Lower lobe of right lung (tissue), 2 donors: ENCODE data around the gene ADGRB3. TPM values are rescaled to one million over a fixed set of nuclear protein-coding genes. Genes with fewer than 3 reads are reported as not detected.
"Not testable (repeated sequence)": the region's sequence is repeated elsewhere in the genome, so short reads cannot be mapped to it uniquely, and the experiment has no call there.

Experiments used
- ATAC-seq, 2 donors: fragments of 200-7000 bp; cut with Tn5 transposase; one replicate each; pipeline ENCODE4 v1.9.1; 2020 to 2022; ENCODE audit warnings: mild to moderate bottlenecking in 2 of 2, moderate library complexity in 2 of 2
- DNase-seq: peaks from one replicate; pipeline ENCODE4 v3.0.0-alpha.2; 2020
- H3K27ac ChIP-seq: fragments of 200-600 bp; one replicate; pipeline ENCODE4 v1.8.0; 2022
- H3K27me3 ChIP-seq: fragments of 200-600 bp; one replicate; pipeline ENCODE4 v1.8.0; 2022; ENCODE audit warnings: low read depth
- H3K36me3 ChIP-seq: fragments of 200-600 bp; one replicate; pipeline ENCODE4 v1.8.0; 2022; ENCODE audit warnings: mild to moderate bottlenecking
- H3K4me1 ChIP-seq: fragments of 200-600 bp; one replicate; pipeline ENCODE4 v1.8.0; 2022
- H3K4me3 ChIP-seq: fragments of 200-600 bp; one replicate; pipeline ENCODE4 v1.8.0; 2022; ENCODE audit warnings: mild to moderate bottlenecking
- H3K9me3 ChIP-seq: fragments of 200-600 bp; one replicate; pipeline ENCODE4 v1.8.0; 2022
- intact Hi-C: fragments of 100-400 bp; cut with DNase I; formaldehyde crosslinking; loops from one replicate; pipeline ENCODE4 v1.11.0; 2022
- total RNA-seq: library from RNA; stranded (reverse); fragmentation: NEBNext Ultra II Directional; extraction: Animal tissue kit (Norgen Biotek cat#: 25700); gene quantifications from one replicate; pipeline ENCODE4 v1.2.1, GENCODE V29; 2021
- TF ChIP-seq, protein P1 (sequence below): fragments of 200-600 bp; IDR thresholded peaks from one replicate; pipeline ENCODE4 v1.8.0; 2022; ENCODE audit warnings: antibody characterized with exemption, mild to moderate bottlenecking
- donor health status: DM: no; HTN: yes; CAD: no; lungs with severe emphysema.

ADGRB3 gene
- total RNA-seq, 1 donor from 2014 or later: 2.3 TPM

GRCh38 chr6:68968301-68968649 is 333.2 kb downstream of the ADGRB3 start:
- intact Hi-C loops: no loop called here
- Histone ChIP-seq H3K9me3 (no peaks in the 10 kb centered on the region), H3K27me3 (no peaks in the 10 kb centered on the region), H3K4me1 (no peaks in the 10 kb centered on the region), H3K27ac (no peak overlapping the region), H3K4me3 (no peak overlapping the region), H3K36me3 (no peaks in the 10 kb centered on the region)
- DNase-seq (no peak), ATAC-seq (no peak)
- TF ChIP-seq, protein P1, sequence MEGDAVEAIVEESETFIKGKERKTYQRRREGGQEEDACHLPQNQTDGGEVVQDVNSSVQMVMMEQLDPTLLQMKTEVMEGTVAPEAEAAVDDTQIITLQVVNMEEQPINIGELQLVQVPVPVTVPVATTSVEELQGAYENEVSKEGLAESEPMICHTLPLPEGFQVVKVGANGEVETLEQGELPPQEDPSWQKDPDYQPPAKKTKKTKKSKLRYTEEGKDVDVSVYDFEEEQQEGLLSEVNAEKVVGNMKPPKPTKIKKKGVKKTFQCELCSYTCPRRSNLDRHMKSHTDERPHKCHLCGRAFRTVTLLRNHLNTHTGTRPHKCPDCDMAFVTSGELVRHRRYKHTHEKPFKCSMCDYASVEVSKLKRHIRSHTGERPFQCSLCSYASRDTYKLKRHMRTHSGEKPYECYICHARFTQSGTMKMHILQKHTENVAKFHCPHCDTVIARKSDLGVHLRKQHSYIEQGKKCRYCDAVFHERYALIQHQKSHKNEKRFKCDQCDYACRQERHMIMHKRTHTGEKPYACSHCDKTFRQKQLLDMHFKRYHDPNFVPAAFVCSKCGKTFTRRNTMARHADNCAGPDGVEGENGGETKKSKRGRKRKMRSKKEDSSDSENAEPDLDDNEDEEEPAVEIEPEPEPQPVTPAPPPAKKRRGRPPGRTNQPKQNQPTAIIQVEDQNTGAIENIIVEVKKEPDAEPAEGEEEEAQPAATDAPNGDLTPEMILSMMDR: no peak

DNA sequence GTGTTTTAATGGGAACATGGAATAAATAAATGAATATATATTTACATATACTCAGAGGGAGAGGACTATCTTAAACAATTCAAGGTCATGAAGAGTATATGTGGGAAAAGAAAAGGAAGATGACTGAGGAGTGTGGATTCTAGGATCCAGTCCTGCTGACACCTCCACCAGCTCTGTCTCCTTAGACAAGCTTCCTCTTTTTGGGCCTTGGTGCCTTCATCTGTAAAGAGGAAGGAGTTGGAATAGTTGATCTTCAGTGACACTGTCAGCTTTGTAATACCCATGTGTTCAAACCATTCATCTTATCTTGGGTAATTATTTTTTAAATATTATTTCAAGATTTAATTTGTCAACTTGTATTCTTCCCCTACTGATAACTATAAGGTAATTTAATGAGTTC is 338.0 kb downstream of the ADGRB3 start:
- ATAC-seq: no peak
- TF ChIP-seq, protein P1: no peak
- intact Hi-C loops: no loop called here

GRCh38 chr6:68975064-68975463 is 340.0 kb downstream of the ADGRB3 start:
- Histone ChIP-seq H3K4me3 (no peak overlapping the region), H3K27me3 (no peaks in the 10 kb centered on the region), H3K4me1 (no peaks in the 10 kb centered on the region), H3K9me3 (no peaks in the 10 kb centered on the region), H3K27ac (no peak overlapping the region), H3K36me3 (no peaks in the 10 kb centered on the region)
- ATAC-seq: no peak
- no peak for DNase-seq
- TF ChIP-seq, protein P1: no peak
- intact Hi-C loops: no loop called here

More for the DNA sequence above, 338.0 kb downstream of the ADGRB3 start:
- no peak for DNase-seq
- Histone ChIP-seq H3K9me3 (no peaks in the 10 kb centered on the region), H3K27me3 (no peaks in the 10 kb centered on the region), H3K27ac (no peak overlapping the region), H3K4me1 (no peaks in the 10 kb centered on the region), H3K4me3 (no peak overlapping the region), H3K36me3 (no peaks in the 10 kb centered on the region)

GRCh38 chr6:68975816-68976215 is 340.7 kb downstream of the ADGRB3 start:
- intact Hi-C loops: no loop called here
- Histone ChIP-seq H3K36me3 (no peaks in the 10 kb centered on the region), H3K9me3 (no peaks in the 10 kb centered on the region), H3K4me1 (no peaks in the 10 kb centered on the region), H3K27ac (no peak overlapping the region), H3K4me3 (no peak overlapping the region), H3K27me3 (no peaks in the 10 kb centered on the region)
- ATAC-seq (no peak), DNase-seq (no peak)
- TF ChIP-seq, protein P1: no peak

- H3K27ac ChIP-seq: no peak overlapping the region
- DNase-seq (no peak), ATAC-seq (no peak)
- no peaks in the 10 kb centered on the region for H3K4me1 ChIP-seq
- H3K36me3 ChIP-seq: no peaks in the 10 kb centered on the region
- no peaks in the 10 kb centered on the region for H3K27me3 ChIP-seq
- TF ChIP-seq, protein P1: no peak
- intact Hi-C loops: no loop called here
- H3K9me3 ChIP-seq: no peaks in the 10 kb centered on the region
- H3K4me3 ChIP-seq: no peak overlapping the region
Measured at GRCh38 chr6:68976260-68976659, 341.2 kb downstream of the ADGRB3 start.

DNA sequence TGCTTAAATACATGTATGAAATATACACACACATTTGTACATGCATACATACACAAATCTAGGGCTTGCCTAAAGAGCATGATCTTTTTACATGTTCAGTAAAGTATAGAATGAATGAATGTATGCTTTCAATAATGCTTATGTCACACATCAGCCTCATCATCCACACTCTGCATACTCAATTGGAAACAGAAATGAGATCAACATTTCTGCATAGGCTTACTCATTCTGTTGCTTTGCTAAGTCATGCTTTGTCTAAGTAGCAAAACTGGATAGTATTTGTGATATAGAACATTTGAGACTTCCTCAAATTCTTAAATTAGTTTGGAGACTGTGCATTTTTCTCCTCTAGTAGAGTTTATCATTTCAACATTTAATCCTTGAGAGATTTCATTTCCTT is 343.3 kb downstream of the ADGRB3 start:
- H3K4me1 ChIP-seq: no peaks in the 10 kb centered on the region

DNA sequence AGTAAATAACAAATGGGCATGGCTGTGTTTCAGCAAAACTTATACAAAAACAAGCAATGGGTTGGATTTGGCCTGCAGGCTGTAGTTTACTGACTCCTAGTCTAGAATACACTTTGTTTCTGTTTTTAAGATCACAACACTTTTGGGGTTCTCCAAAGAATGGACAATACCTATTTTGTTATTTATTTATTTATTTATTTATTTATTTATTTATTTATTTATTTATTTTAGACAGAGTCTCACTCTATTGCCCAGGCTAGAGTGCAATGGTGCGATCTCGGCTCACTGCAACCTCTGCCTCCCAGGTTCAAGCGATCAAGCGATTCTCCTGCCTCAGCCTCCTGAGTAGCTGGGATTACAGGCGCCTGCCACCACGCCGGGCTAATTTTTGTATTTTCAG is 346.6 kb downstream of the ADGRB3 start:
- H3K9me3 ChIP-seq, H3K27me3 ChIP-seq, H3K4me1 ChIP-seq, H3K4me3 ChIP-seq, intact Hi-C loops, ATAC-seq, DNase-seq, H3K36me3 ChIP-seq, H3K27ac ChIP-seq: not testable (repeated sequence)

More for the DNA sequence above, 343.3 kb downstream of the ADGRB3 start:
- intact Hi-C loops: no loop called here
- DNase-seq: no peak
- no peak for ATAC-seq
- Histone ChIP-seq H3K4me3 (no peak overlapping the region), H3K27me3 (no peaks in the 10 kb centered on the region), H3K9me3 (no peaks in the 10 kb centered on the region), H3K36me3 (no peaks in the 10 kb centered on the region), H3K27ac (no peak overlapping the region)
- TF ChIP-seq, protein P1: no peak
